Urothelium cell line (cell line): ENCODE data around the gene GPC5.
"Not testable (repeated sequence)": the region's sequence is repeated elsewhere in the genome, so short reads cannot be mapped to it uniquely, and the experiment has no call there.

ENCODE experiments used
- DNase-seq: peaks from one replicate; pipeline ENCODE4 v3.0.0; 2011; ENCODE audit warnings: low spot score, mixed read lengths
- FAIRE-seq: peaks from 2 replicates; lab custom pipeline; 2011; peaks lifted over from hg19 to GRCh38; lab: Jason Lieb, UNC

GPC5 gene

DNA sequence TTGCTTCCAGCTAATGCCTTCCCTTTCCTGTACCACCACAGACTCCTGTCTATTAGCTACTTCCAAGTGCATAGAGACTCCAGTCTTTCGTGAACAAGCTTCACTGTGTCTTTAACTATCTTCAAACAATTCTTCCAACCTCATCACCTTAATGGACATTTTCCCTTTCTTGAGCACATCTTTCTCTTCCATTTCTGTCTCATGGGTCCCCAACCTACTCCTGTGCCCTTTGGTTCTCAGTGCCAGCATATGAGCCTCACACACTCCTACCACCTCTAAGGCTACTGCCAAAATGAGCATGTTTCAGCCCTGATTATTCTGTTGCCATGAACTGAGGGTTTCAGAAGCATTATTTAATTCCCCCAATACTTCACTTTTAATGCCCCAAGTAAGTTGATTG, 360.3 kb downstream of the GPC5 start:
- no peak for FAIRE-seq
- no peak for DNase-seq

DNA sequence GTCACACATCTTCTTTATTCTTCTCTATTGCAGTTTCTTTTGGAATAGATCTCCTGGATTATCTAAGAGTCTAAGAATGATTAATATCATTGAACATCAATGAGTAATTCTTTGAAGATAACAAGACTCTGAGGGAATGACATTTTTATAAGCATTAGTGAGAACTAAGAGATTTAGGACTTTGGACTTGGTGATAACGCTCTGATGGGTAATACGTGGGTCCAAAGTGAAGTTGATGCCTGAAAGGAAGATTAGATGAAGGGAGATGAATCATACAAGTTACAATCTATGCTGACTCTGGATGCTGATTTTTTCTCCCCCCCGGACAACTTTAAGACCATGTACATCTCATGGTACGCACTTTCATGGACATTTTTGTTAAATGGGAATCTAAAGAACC, 364.5 kb downstream of the GPC5 start:
- FAIRE-seq (no peak), DNase-seq (no peak)

DNA sequence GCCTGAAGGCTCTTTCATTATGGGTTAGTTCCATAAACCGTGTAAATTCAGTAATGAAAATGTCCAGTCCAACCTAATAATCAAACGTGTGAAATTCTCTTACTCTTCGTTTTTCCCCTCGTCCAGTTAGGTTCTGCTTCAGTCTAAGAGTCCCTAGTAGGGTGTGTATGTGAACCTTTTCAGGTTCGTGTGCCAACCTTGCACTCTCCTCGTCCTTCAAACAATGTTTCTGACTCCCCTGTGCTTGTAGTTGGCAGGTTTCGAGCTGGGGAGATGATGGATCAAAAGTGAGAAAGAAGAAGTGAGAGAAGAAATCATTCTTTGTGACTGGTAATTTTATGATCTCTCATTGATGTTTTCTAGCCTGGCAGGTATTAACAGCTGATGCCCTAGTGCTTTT, 366.1 kb downstream of the GPC5 start:
- no peak for DNase-seq
- FAIRE-seq, result no peak

DNA sequence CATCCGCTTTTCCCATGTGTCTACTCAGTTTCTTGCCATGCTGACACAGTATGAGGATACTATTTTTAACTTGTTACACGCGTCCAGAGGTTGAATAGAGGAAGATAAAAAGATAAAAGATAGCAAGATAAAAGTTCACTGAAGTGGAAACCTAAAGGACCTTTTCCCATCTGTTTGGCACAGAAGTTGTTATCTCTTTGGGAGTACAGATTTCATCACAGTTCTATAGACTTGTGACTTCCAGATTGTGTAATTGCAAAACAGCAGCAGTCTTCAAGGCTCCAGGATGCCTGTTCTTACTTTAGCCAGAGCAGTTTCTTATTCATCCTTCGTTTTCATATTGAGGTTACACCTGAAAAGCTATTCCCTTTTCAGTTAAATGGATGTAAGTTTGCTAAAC, 369.2 kb downstream of the GPC5 start:
- FAIRE-seq, result no peak

GRCh38 chr13:91768746-91769145, 370.3 kb downstream of the GPC5 start:
- FAIRE-seq, result no peak

More for the DNA sequence above, 369.2 kb downstream of the GPC5 start:
- DNase-seq, result no peak

GRCh38 chr13:91771229-91771628, 372.8 kb downstream of the GPC5 start:
- DNase-seq, result no peak
- FAIRE-seq, result no peak

More at GRCh38 chr13:91768746-91769145, 370.3 kb downstream of the GPC5 start:
- DNase-seq, result no peak

- no peak for FAIRE-seq
Observed at GRCh38 chr13:91773591-91774227, 375.3 kb downstream of the GPC5 start.

GRCh38 chr13:91774397-91774796, 376.0 kb downstream of the GPC5 start:
- FAIRE-seq (no peak), DNase-seq (no peak)

More at GRCh38 chr13:91773591-91774227, 375.3 kb downstream of the GPC5 start:
- no peak for DNase-seq

GRCh38 chr13:91776611-91777193, 378.3 kb downstream of the GPC5 start:
- DNase-seq (no peak), FAIRE-seq (no peak)

DNA sequence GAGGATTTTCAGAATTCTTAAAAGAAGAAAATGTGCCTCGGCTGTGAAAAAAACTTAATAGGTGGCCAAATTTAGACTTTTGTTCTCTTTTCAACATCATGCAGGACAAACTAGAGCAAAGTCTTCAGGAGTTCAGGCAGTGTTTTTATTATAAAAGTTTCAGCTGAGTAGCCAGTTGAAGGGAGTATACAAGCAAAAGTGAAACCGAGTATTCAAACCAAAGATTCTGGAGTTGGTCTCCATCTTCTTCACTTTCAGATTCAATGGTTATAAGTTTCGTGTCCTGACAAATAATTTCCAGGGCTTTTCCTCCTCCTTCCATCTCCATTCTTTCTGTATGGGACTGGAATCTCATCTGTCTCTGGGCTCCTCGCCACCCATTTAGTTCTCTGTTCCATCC, 379.7 kb downstream of the GPC5 start:
- no peak for DNase-seq
- FAIRE-seq, result no peak

GRCh38 chr13:91781982-91782691, 383.7 kb downstream of the GPC5 start:
- DNase-seq, result peak; percentile 5
- not testable (repeated sequence) for FAIRE-seq

DNA sequence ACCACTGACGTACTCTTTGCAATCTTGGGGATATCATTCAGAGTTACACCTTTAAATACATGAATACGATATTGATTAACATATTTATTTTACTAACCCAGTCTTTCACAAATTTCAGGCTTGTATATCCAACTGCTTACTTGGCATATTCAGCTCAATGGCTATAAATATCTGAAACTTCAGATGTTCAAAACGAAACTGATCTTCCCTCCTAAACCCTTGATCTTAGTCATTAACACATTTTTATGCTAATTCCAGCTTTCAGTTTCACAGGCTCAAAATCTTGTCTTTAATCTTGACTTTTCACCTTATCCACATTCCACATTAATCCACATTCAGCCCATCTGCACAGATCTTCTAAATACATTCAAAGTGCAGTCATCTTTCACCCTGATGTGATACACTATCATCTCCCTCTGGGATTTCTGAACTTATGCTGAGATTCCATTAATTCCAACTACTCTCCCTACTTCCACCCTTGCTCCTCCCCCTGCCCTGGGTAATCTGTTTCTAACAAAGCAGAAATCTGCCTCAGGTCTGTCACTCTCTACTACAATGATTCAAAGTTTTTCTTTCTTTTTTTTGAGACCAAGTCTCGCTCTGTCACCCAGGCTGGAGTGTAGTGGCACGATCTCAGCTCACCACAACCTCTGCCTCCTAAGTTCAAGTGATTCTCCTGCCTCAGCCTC, 387.2 kb downstream of the GPC5 start:
- no peak for FAIRE-seq
- DNase-seq, result no peak

GRCh38 chr13:91792054-91792453, 393.6 kb downstream of the GPC5 start:
- DNase-seq (no peak), FAIRE-seq (no peak)

DNA sequence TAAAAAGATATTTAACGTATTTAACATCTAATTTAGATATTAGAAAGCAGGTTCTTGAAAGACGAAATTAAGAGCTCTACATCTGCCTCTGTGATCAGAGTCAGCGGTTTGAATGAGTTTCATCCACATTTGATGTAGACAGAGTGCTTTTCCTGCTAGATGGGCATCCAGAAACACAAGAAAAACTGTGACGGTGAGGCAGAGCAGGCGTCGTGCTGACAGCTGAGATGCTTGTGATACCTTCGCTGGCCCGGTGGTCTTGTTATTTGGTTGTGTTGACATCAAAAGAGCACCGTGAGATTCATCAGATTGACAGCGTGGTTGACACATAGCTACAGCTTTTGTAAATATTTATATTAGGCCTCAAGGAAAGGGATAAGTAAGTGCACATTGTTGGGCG, 399.1 kb downstream of the GPC5 start:
- FAIRE-seq, result no peak
- no peak for DNase-seq

- not testable (repeated sequence) for FAIRE-seq, DNase-seq
Observed at GRCh38 chr13:91798338-91798737, 399.9 kb downstream of the GPC5 start.

- FAIRE-seq, DNase-seq: not testable (repeated sequence)
Observed at GRCh38 chr13:91801772-91802171, 403.4 kb downstream of the GPC5 start.

GRCh38 chr13:91802957-91803356, 404.5 kb downstream of the GPC5 start:
- FAIRE-seq, result no peak
- no peak for DNase-seq

DNA sequence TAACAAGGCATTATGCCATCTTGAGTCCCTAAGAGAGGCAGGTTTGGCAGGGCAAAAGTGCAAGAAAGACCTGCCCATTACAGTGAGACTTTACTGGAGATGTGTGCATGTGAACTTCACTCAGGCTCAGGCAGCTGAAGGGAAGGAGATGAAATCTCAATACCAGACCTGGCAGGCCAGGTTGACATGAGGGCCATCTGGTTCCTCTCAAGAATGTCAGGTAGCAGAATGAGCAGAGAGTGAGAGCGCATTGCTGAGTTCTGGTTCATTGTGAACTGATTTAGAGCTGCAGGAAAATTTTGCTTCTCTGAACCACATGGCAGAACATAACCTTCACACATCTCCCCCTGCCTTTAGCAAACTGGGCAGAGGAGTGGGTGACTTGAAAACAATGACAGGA, 406.3 kb downstream of the GPC5 start:
- DNase-seq, result no peak
- FAIRE-seq, result no peak

DNA sequence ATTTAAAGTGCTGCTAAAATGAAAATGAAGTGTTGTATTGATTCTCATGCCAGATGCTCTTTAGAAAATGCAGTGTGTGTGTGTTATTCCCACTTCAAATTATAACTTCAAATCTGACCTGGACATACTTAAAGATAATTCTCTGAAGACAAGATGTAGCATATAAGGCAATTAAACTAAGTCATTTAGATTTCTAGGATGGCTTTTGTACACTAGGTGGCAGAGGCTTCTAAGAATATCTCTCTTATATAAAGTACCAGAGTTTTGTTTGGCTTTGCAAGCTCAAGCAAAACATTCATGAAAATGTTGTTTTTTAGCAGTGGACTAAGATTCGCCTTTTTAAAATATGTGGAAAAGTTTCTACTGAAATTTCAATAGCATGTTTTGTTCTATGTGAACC, 407.2 kb downstream of the GPC5 start:
- DNase-seq, result no peak
- no peak for FAIRE-seq

GRCh38 chr13:91809161-91809560, 410.7 kb downstream of the GPC5 start:
- FAIRE-seq, result no peak
- no peak for DNase-seq

- DNase-seq (no peak), FAIRE-seq (no peak)
Observed at GRCh38 chr13:91813253-91813652, 414.8 kb downstream of the GPC5 start.
